Measurements from ENCODE around the gene SLC6A20.

DNA sequence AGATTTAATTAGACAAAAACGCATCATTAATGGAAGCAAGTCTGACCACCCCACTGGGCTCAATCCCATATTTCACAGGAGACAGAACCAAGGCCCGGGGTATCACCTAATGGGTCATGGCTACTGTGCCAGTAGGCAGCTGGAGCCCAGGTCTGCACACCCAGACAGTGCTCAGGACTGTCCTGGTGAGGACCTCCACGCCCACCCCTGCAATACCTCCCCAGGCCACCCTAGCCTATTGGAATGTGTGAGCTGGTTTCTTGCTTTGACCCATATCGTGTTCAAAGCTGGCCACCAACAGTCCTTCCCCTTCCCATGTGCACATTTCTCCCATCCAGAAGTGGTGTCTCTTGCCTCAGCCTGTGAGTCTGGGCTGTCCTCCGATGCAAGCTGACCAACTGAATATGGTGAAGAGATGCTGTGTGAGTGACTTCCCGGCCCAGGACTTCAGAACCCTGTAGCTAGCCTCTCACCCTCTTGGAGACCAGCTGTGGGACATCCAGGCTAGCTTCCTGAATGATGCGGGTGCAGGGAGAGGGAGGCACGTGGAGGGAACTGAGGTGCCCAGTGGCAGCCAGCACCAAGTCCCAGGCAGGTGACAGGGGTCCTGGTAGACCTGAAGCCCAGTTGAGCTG, 19.1 kb downstream of the SLC6A20 start:
- TF ChIP-seq, protein P1, sequence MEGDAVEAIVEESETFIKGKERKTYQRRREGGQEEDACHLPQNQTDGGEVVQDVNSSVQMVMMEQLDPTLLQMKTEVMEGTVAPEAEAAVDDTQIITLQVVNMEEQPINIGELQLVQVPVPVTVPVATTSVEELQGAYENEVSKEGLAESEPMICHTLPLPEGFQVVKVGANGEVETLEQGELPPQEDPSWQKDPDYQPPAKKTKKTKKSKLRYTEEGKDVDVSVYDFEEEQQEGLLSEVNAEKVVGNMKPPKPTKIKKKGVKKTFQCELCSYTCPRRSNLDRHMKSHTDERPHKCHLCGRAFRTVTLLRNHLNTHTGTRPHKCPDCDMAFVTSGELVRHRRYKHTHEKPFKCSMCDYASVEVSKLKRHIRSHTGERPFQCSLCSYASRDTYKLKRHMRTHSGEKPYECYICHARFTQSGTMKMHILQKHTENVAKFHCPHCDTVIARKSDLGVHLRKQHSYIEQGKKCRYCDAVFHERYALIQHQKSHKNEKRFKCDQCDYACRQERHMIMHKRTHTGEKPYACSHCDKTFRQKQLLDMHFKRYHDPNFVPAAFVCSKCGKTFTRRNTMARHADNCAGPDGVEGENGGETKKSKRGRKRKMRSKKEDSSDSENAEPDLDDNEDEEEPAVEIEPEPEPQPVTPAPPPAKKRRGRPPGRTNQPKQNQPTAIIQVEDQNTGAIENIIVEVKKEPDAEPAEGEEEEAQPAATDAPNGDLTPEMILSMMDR (IDR thresholded peaks at IDR 0.05) = no peak
- TF ChIP-seq EP300 (IDR thresholded peaks at IDR 0.05) (no peak), POLR2A (IDR thresholded peaks at IDR 0.05) (no peak)
